ENCODE results near the gene CACNG5.

Gene CACNG5

DNA sequence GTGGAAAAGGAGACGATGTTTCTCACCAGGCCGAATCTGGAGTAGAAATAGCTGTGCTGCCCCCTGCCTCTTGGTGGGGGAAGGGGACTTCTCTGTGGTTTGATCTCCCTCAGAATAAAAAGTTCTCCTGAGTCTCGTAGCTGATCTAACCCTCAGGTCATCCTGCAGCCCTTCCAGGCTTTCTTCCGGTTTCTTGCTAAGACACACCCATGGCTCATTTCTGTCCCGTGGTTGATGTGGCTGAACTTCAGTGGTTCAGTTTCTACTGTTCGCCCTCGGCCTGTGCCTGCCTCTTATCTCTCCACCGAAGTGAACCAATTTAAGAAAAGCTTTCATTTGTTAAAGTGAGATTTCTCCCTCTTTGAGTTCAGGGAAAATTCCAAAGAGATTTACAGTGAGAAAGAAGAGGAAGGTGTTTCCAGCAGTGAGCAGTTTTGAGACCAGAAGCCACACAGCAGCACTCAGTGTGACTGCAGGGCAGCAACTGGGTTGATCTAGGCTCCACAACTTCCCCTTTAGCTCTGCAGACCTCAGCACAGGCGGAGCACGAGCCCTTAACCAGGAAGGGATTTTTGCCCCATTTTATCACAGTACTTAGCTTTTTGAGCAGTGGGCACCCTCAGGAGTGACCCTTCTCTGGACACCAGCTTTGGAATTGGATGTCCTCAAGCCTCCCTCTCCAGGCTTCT is 34.9 kb upstream of the CACNG5 start:
- TF ChIP-seq FOXP2 (optimal IDR thresholded peaks at IDR 0.05; ENCODE audit: borderline replicate concordance, extremely low read depth, extremely low read length, insufficient read depth) = no peak
- no peak for TF ChIP-seq TAF1 (IDR thresholded peaks at IDR 0.05; ENCODE audit: borderline replicate concordance, insufficient read depth, low read length)
- TF ChIP-seq, protein P1, sequence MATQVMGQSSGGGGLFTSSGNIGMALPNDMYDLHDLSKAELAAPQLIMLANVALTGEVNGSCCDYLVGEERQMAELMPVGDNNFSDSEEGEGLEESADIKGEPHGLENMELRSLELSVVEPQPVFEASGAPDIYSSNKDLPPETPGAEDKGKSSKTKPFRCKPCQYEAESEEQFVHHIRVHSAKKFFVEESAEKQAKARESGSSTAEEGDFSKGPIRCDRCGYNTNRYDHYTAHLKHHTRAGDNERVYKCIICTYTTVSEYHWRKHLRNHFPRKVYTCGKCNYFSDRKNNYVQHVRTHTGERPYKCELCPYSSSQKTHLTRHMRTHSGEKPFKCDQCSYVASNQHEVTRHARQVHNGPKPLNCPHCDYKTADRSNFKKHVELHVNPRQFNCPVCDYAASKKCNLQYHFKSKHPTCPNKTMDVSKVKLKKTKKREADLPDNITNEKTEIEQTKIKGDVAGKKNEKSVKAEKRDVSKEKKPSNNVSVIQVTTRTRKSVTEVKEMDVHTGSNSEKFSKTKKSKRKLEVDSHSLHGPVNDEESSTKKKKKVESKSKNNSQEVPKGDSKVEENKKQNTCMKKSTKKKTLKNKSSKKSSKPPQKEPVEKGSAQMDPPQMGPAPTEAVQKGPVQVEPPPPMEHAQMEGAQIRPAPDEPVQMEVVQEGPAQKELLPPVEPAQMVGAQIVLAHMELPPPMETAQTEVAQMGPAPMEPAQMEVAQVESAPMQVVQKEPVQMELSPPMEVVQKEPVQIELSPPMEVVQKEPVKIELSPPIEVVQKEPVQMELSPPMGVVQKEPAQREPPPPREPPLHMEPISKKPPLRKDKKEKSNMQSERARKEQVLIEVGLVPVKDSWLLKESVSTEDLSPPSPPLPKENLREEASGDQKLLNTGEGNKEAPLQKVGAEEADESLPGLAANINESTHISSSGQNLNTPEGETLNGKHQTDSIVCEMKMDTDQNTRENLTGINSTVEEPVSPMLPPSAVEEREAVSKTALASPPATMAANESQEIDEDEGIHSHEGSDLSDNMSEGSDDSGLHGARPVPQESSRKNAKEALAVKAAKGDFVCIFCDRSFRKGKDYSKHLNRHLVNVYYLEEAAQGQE (IDR thresholded peaks at IDR 0.05; ENCODE audit: insufficient read depth in 1 of 2, low read depth in 2 of 2, low read length in 2 of 2) = no peak
- no peak for TF ChIP-seq POLR2AphosphoS5 (IDR thresholded peaks at IDR 0.05; ENCODE audit: low read depth, low read length)
- no peak for TF ChIP-seq SIN3A (IDR thresholded peaks at IDR 0.05; ENCODE audit: borderline replicate concordance, insufficient read depth, low read length)

DNA sequence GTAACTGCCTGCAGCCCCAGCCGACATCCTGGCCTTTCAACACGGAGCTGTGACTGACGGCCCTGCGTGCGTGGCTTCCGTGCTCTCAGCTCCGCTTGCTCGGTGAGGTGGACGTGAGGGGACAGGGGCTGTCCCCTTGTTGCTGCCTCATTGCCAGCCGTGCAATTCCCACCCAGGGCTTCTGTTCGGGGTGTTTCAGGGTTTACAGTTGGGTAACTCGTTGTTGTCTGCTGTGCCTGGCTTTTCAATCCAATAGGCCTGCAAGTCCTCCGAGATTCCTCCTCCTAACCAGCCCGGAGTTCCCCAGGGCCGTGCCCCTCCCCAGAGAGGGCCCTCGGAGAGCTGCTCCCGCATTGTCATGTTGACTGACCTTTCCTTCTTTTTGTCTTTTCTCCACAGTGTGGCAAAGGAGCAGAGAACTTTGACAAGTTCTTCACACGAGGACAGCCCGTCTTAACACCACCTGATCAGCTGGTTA is 31.4 kb upstream of the CACNG5 start:
- TF ChIP-seq TAF1 (IDR thresholded peaks at IDR 0.05; ENCODE audit: borderline replicate concordance, insufficient read depth, low read length) (no peak), POLR2AphosphoS5 (IDR thresholded peaks at IDR 0.05; ENCODE audit: low read depth, low read length) (no peak), SIN3A (IDR thresholded peaks at IDR 0.05; ENCODE audit: borderline replicate concordance, insufficient read depth, low read length) (no peak), FOXP2 (optimal IDR thresholded peaks at IDR 0.05; ENCODE audit: borderline replicate concordance, extremely low read depth, extremely low read length, insufficient read depth) (no peak)
- TF ChIP-seq, protein P1 (IDR thresholded peaks at IDR 0.05; ENCODE audit: insufficient read depth in 1 of 2, low read depth in 2 of 2, low read length in 2 of 2) = no peak

DNA sequence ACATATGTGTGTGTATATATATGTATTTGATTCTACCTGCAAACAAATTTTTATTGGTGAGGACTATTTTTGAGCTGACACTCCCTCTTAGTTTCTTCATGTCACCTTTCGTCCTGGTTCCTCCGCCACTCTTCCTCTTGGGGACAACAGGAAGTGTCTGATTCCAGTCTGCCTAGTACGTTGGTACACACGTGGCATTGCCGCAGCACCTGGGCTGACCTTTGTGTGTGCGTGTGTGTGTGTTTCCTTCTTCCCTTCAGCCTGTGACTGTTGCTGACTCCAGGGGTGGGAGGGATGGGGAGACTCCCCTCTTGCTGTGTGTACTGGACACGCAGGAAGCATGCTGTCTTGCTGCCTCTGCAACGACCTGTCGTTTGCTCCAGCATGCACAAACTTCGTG is 29.4 kb upstream of the CACNG5 start:
- TF ChIP-seq FOXP2 (optimal IDR thresholded peaks at IDR 0.05; ENCODE audit: borderline replicate concordance, extremely low read depth, extremely low read length, insufficient read depth) = no peak
- TF ChIP-seq TAF1 (IDR thresholded peaks at IDR 0.05; ENCODE audit: borderline replicate concordance, insufficient read depth, low read length) = no peak
- no peak for TF ChIP-seq POLR2AphosphoS5 (IDR thresholded peaks at IDR 0.05; ENCODE audit: low read depth, low read length)
- TF ChIP-seq, protein P1 (IDR thresholded peaks at IDR 0.05; ENCODE audit: insufficient read depth in 1 of 2, low read depth in 2 of 2, low read length in 2 of 2) = no peak
- no peak for TF ChIP-seq SIN3A (IDR thresholded peaks at IDR 0.05; ENCODE audit: borderline replicate concordance, insufficient read depth, low read length)

DNA sequence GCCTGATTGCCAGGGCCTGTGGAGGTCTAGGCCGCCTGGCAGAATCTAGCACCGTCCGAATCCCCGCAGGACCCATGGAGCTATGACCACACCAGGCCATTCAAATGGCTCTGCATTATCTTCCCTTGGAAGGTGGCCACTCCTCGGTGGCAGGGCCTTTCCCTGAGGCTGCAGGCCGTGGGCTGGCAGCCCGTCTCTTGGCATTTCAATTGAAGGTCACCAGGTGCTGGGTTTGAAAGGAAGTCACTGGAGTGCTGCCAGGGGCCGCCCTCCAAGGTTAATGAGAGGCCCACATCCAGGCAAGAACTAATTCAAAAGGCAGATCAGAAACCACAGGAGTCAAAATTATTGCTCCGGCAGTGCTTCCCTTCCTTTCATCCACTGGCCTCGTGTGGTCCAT is 27.7 kb upstream of the CACNG5 start:
- TF ChIP-seq POLR2AphosphoS5 (IDR thresholded peaks at IDR 0.05; ENCODE audit: low read depth, low read length) (no peak), TAF1 (IDR thresholded peaks at IDR 0.05; ENCODE audit: borderline replicate concordance, insufficient read depth, low read length) (no peak), FOXP2 (optimal IDR thresholded peaks at IDR 0.05; ENCODE audit: borderline replicate concordance, extremely low read depth, extremely low read length, insufficient read depth) (no peak), SIN3A (IDR thresholded peaks at IDR 0.05; ENCODE audit: borderline replicate concordance, insufficient read depth, low read length) (no peak)
- TF ChIP-seq, protein P1 (IDR thresholded peaks at IDR 0.05; ENCODE audit: insufficient read depth in 1 of 2, low read depth in 2 of 2, low read length in 2 of 2) = no peak
